ENCODE measurements around the gene MEX3D.

DNA sequence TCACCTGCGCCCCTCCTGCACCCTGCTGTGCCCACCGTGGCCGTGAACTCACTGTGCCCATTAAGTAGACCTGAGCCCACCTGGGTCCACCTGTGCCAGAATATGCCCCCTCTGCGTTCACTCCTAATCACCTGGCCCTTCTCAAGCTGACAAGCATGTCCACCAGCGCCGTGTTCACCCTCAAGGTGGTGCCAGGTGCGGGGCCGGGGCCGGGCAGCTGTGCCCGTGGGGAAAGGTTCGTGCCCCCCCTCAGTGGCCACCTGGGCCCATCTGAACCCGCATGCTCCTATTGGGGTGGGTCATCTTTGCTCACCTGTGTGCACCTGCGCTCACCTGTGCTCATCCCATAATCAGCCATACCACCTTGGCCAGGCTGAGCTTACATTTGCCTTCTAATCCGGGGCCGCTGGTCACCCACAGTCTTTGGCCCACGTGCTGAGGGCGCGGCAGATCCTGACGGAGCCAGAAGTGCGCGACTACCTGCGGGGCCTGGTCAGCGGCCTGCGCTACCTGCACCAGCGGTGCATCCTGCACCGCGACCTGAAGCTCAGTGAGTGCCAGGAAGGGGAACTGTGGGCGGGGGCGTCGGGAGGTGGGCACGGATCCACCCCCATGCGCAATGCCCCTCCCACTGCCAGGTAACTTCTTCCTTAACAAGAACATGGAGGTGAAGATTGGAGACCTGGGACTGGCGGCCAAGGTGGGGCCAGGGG lies 41.9 kb downstream of the MEX3D start:
- TF ChIP-seq CTCF (IDR thresholded peaks at IDR 0.05 in 4 of 5, conservative IDR thresholded peaks at IDR 0.05 in 1 of 5), result no peak
- TF ChIP-seq POLR2A (IDR thresholded peaks at IDR 0.05), result no peak
